ENCODE measurements around the gene XPO4.
"Not testable (repeated sequence)": the region's sequence is repeated elsewhere in the genome, so short reads cannot be mapped to it uniquely, and the experiment has no call there.

The XPO4 gene

DNA sequence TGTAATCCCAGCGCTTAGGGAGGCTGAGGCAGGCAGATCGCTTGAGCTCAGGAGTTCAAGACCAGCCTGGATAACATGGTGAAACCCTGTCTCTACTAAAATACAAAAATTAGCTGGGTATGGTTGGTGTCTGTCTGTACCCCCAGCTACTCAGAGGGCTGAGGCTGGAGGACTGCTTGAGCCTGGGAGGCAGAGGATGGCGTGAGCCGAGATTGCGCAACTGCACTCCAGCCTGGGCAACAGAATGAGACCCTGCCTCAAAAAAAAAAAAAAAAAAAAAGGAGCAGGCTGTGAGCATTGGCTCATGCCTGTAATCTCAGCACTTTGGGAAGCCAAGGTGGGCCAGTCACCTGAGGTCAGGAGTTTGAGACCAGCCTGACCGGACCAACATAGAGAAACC, 12.0 kb downstream of the XPO4 start:
- not testable (repeated sequence) for DNase-seq

- DNase-seq, result no peak
Observed at GRCh38 chr13:20882206-20882605, 20.3 kb downstream of the XPO4 start.

DNA sequence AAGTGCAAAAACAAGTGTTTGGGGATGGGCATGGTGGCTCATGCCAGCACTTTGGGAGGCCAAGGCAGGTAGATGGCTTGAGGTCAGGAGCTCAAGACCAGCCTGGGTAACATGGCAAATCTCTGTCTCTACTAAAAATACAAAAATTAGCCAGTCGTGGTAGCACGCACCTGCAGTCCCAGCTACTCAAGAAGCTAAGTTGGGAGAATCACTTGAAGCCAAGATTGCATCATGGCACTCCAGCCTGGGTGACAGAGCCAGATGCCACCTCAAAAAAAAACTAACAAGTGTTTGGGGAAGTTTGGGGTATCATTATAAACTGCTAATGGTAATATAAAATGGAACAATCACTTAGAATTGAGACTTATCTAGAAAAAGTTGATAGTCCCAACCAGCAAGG, 24.6 kb downstream of the XPO4 start:
- no peak for DNase-seq

GRCh38 chr13:20876802-20877201, 25.7 kb downstream of the XPO4 start:
- DNase-seq, result not testable (repeated sequence)

DNA sequence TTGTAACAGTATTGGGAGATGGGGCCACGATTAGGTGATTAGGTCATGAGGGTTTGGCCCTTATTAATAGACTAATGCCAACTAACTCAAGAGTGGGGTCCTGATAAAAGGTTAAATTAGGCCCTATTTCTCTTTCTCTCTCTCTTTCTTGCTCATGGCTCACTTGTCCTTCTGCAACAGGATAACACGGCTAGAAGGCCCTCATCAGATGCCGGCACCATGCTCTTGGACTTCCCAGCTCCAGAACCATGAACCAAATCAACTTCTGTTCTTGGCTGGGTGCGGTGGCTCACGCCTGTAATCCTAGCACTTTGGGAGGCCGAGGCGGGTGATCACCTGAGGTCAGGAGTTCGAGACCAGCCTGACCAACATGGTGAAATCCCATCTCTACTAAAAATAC, 28.1 kb downstream of the XPO4 start:
- not testable (repeated sequence) for DNase-seq

DNA sequence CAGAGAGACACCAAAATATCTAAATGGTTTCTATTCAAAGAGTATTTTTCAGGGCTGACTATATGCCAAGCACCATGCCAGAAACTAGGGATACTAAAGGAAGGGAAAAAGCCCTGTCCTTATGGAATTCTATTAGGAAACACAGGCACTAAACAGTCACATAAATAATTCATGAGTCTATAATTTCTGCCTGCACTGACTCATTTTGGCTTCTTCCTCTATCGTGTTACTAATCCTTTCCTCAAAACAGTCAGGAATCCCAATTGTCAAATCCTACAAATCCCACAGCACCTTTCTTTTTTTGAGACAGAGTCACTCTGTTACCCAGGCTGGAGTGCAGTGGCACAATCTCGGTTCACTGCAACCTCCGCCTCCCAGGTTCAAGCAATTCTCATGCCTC, 29.2 kb downstream of the XPO4 start:
- no peak for DNase-seq

DNA sequence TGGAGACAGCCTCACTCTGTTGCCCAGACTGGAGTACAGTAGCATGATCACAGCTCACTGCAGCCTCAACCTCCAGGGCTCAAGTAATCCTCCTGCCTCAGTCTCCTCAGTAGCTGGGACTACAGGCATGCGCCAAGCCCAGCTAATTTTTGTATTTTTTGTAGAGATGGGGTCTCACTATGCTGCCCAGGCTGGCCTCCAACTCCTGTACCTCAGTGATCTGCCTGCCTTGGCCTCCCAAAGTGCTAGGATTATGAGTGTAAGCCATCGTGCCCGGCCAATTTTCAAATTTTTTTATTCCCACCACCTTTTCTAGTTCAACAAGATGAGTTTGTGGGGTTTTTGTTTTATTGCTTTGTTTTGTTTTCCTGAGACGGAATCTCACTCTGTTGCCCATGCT, 31.7 kb downstream of the XPO4 start:
- DNase-seq, result no peak

GRCh38 chr13:20869540-20869939, 33.0 kb downstream of the XPO4 start:
- no peak for DNase-seq

- DNase-seq, result no peak
Observed at GRCh38 chr13:20867408-20867807, 35.1 kb downstream of the XPO4 start.

- not testable (repeated sequence) for DNase-seq
Observed at GRCh38 chr13:20861666-20862065, 40.9 kb downstream of the XPO4 start.

- DNase-seq, result no peak
Observed at GRCh38 chr13:20860844-20861243, 41.7 kb downstream of the XPO4 start.

DNA sequence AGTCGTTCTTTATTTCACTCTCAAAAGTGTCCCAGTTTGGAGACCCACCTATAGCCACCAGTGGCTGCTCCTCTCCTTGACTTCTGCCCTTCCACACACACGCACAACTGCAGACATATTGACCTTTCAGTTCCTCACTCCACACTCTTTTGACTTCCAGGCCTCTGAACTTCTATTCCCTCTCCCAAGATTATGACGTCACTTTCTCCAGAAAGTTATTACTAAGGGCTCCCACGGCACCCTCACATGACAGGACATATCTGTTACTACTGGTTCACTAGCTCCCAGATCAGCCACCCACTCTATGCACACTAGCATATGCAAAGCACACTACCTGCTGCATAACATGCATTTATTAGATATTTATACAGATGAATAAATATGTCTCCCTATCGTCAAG, 45.9 kb downstream of the XPO4 start:
- no peak for DNase-seq

DNA sequence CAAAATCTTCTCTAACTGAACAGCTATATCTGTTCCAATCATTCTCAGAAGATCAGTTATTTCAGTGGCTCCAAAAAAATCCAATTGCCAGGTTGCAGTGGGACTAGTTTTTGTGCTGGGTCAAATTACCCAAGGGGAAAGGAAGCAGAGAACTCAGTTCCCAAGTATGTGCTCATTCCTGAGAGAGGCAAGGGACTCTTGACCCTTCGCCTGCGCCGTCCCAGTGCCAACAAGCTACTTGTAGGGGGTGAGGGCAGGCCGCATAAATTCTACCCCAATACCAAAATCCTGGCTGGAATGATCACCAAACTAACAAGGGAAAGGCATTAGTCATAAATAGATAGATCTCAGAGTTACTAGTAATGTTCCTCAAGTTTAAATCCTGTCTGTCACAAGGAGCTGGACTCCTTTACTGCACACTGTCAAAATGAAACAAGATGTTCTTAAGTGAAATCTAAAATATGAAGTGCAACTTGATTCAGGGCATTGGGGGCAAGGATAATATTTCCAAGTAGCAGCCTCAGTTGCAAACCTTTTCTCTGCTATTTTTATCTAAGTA, 50.6 kb downstream of the XPO4 start:
- no peak for DNase-seq

GRCh38 chr13:20848944-20849343, 53.6 kb downstream of the XPO4 start:
- no peak for DNase-seq

GRCh38 chr13:20848203-20848602, 54.3 kb downstream of the XPO4 start:
- no peak for DNase-seq

GRCh38 chr13:20847296-20847695, 55.2 kb downstream of the XPO4 start:
- DNase-seq, result no peak

- DNase-seq, result no peak
Observed at GRCh38 chr13:20843166-20843565, 59.4 kb downstream of the XPO4 start.

DNA sequence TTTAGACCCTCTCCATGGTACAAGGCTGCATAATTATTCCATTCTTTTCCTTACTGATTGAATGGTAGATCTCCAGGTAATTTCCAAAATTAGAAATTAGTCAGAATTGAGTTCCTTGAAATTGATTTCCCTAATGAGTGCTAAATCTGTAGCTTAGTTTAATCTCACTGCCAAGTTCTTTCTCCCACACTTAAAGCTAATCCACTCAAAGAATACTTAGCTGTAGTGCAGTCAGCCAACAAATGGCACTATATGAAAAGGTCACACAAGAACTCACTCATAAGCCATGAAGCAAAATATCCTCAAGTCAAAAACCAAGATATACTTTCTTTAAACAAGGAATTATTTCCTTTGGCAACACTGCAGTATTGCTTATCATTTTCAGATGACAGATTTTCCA, 62.0 kb downstream of the XPO4 start:
- no peak for DNase-seq

DNA sequence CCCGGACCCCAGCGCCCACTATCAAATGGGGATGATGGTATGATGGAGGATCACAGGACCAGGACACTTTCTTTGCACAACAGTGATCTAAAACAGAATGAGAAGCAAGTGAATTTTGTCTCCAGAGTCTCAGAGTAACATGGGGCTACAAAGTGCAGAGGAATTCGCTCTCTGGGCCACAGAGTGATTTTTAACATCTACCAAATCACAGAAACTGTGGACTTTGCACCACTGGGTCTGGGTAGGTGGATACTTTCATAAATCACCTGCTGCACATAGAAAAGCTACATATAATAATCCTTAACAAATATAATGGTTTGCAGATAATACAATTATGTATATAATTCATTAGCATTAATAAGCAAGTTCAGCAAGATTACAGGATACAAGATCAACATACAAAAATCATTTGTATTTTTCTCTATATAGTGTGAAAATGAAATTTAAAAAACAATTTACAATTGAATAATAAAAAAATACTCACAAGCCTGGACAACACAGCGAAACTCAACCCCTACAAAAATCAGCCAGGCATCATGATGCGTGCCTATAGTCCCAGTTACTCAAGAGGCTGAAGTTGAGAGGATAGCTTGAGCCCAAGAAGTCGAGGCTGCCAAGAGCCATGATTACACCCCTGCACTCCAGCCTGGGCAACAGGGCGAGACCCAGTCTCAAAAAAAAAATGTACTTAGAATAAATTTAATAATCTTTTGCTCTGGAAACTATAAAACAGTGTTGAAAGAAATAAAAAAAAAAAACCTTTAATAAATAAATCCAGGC, 68.5 kb downstream of the XPO4 start:
- DNase-seq, result no peak

DNA sequence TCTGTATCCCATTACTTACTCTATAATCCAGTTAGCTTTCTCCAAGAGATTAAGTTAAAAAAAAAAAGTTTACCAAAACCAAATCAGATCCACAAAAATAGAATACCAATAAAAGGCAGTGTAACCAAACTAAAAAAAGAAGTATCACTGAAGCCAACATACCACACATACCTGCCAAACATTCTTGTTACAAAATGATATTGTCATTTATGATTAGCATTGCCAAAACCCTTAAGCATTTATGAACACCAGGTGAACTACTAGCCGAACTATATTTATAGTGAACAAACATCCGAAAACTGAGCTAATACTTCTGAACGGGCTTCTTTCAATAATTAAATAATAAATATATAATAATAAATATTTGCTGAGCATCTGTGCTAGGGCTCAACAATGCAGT, 69.7 kb downstream of the XPO4 start:
- no peak for DNase-seq

DNA sequence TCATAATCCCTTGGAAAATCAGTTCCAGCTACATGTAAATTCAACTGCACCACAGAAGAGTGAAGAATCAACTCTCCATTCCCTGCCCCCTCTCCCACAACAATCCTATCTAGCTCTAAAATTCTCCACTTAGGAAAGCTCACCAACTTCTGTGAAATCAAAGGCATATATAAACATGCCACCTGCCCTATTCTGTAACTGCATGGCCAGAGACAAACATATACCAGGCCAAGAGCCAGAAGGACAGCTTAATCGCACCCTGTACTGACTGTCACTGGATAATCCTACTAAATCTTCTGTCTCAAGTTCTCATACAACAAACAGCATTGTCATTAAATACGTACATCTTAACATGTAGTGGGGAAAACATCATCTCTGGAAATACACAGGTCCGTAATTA, 70.6 kb downstream of the XPO4 start:
- DNase-seq, result no peak

GRCh38 chr13:20831254-20831653, 71.3 kb downstream of the XPO4 start:
- no peak for DNase-seq

GRCh38 chr13:20828539-20829364, 73.8 kb downstream of the XPO4 start:
- no peak for DNase-seq
